MCF 10A (cell line): ENCODE data around the gene VAV1. TPM values are rescaled to one million over a fixed set of nuclear protein-coding genes. Genes with fewer than 3 reads are reported as not detected.

Source experiments
- BruUV-seq: library from RNA; stranded (reverse); fragments of 400-500 nt; replicated peaks from 2 replicates; lab custom pipeline; 2021; lab: Mats Ljungman, UMichigan
- CTCF ChIA-PET: fragments of 300-600 bp; sonication (Branson Sonifier 250); formaldehyde crosslinking; extraction: SDS; loops from one replicate; lab custom pipeline; 2021; ENCODE audit warnings: antibody characterized with exemption, inconsistent platforms; lab: Yijun Ruan, JAX
- POLR2A ChIA-PET: fragments of 300-600, 350-650 bp; sonication (Branson Sonifier 250); formaldehyde crosslinking; extraction: SDS; loops from one replicate; lab custom pipeline; 2020; ENCODE audit warnings: antibody characterized with exemption, inconsistent platforms; lab: Yijun Ruan, JAX
- DNase-seq: peaks from one replicate; pipeline ENCODE4 v3.0.0-alpha.2; 2018; ENCODE audit not compliant: unreplicated experiment
- H3K27ac Mint-ChIP-seq: one replicate; pipeline ENCODE4 v1.8.0; 2022; ENCODE audit warnings: mild to moderate bottlenecking, low read depth, mixed read lengths; ENCODE audit not compliant: unreplicated experiment
- H3K27me3 Mint-ChIP-seq: one replicate; pipeline ENCODE4 v1.8.0; 2022; ENCODE audit warnings: mixed read lengths; ENCODE audit not compliant: insufficient read depth, unreplicated experiment
- H3K36me3 Mint-ChIP-seq: one replicate; pipeline ENCODE4 v1.8.0; 2022; ENCODE audit warnings: mild to moderate bottlenecking, moderate library complexity, mixed read lengths; ENCODE audit not compliant: insufficient read depth, unreplicated experiment
- H3K4me1 Mint-ChIP-seq: one replicate; pipeline ENCODE4 v1.8.0; 2022; ENCODE audit warnings: mixed read lengths; ENCODE audit not compliant: insufficient read depth, unreplicated experiment
- H3K4me3 Mint-ChIP-seq: one replicate; pipeline ENCODE4 v1.8.0; 2022; ENCODE audit warnings: mild to moderate bottlenecking, moderate library complexity, mixed read lengths; ENCODE audit not compliant: unreplicated experiment
- H3K9me3 Mint-ChIP-seq: one replicate; pipeline ENCODE4 v1.8.0; 2022; ENCODE audit warnings: mixed read lengths; ENCODE audit not compliant: unreplicated experiment
- intact Hi-C: fragments of 100-400 bp; cut with micrococcal nuclease; formaldehyde crosslinking; loops from 2 replicates; pipeline ENCODE4 v1.14.1; 2022
- total RNA-seq: library from RNA; stranded (reverse); gene quantifications from 2 replicates; pipeline ENCODE4 v1.2.3, GENCODE V29; 2022
- TF ChIP-seq, protein P1 (sequence below): fragments of 200-600 bp; IDR thresholded peaks from one replicate; pipeline ENCODE4 v1.8.0; 2022; ENCODE audit warnings: antibody characterized with exemption, mild to moderate bottlenecking; ENCODE audit not compliant: unreplicated experiment

The VAV1 gene
- total RNA-seq, 1 experiment from 2014 or later: not detected

- ChIA-PET CTCF (interaction anchor here (0.5 to 0.7 kb wide), 2 partner anchors 13 to 1991 kb away, joined by 4 to 5 read pairs; no protein-coding TSS in a partner anchor), POLR2A (interaction anchor here (0.7 kb wide), 1 partner anchor 423 kb away, joined by 3 read pairs; no protein-coding TSS in a partner anchor)
- Mint-ChIP-seq H3K4me3 (no peak overlapping the region), H3K27ac (no peak overlapping the region), H3K4me1 (no peaks in the 10 kb centered on the region), H3K36me3 (no peaks in the 10 kb centered on the region), H3K27me3 (peaks cover 41% of the 10 kb centered on the region), H3K9me3 (peaks cover 8% of the 10 kb centered on the region)
- intact Hi-C loops: no loop called here
- TF ChIP-seq, protein P1, sequence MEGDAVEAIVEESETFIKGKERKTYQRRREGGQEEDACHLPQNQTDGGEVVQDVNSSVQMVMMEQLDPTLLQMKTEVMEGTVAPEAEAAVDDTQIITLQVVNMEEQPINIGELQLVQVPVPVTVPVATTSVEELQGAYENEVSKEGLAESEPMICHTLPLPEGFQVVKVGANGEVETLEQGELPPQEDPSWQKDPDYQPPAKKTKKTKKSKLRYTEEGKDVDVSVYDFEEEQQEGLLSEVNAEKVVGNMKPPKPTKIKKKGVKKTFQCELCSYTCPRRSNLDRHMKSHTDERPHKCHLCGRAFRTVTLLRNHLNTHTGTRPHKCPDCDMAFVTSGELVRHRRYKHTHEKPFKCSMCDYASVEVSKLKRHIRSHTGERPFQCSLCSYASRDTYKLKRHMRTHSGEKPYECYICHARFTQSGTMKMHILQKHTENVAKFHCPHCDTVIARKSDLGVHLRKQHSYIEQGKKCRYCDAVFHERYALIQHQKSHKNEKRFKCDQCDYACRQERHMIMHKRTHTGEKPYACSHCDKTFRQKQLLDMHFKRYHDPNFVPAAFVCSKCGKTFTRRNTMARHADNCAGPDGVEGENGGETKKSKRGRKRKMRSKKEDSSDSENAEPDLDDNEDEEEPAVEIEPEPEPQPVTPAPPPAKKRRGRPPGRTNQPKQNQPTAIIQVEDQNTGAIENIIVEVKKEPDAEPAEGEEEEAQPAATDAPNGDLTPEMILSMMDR: no peak
- BruUV-seq: no TSS peak
- no peak for DNase-seq
Measured at GRCh38 chr19:6886277-6886897, 113.9 kb downstream of the VAV1 start.

DNA sequence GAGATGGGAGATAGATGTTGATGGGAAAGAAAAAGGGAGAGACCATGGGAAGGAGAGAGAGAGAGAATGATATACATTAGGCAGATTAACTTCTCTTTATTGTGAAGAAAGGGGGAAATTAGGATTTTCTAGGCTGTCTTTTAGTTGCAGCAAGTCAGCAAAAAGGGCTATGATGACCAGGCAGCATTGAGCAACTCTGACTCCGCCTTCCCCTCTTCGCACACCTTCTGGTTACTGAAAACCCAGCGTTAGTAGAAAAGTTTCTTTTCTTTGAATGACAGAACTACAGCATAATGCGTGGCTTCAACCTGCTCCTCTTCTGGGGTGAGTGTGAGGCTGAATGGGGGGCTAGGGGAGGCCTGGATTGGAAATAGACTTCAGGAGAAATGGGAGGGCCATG lies 114.8 kb downstream of the VAV1 start, which contains the start of gene ADGRE1:
TSS of gene ADGRE1 (plus strand) at position 264 of the 400 bp plus-strand sequence. CDS start at position 294, 30 bp downstream.
- BruUV-seq: no TSS peak
- H3K4me3 Mint-ChIP-seq: no peak within 1 kb of the TSS
- POLR2A ChIA-PET: no interaction called here

DNA sequence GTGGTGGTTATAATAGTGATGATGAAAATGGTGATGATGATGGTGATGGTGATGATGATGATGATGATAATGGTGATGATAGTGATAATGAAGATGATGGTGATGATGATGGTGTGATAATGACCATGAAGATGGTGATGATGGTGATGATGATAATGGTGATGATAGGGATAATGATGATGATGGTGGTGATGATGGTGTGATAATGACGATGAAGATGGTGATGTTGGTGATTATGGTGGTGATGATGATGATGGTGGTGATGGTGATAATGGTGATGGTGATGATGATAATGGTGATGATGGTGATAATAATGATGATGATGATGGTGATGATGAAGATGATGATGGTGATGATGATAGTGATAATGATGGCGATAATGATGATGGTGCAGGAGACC lies 116.5 kb downstream of the VAV1 start:
- Mint-ChIP-seq H3K27ac (no peak overlapping the region), H3K27me3 (peaks cover 52% of the 10 kb centered on the region), H3K36me3 (no peaks in the 10 kb centered on the region), H3K4me1 (no peaks in the 10 kb centered on the region), H3K4me3 (no peak overlapping the region), H3K9me3 (peaks cover 10% of the 10 kb centered on the region)
- DNase-seq: no peak
- TF ChIP-seq, protein P1: no peak
- no TSS peak for BruUV-seq
- ChIA-PET POLR2A (no interaction called here), CTCF (no interaction called here)
- intact Hi-C loops: no loop called here

More for the DNA sequence above, 114.8 kb downstream of the VAV1 start, which contains the start of gene ADGRE1:
- no peaks in the 10 kb centered on the region for H3K4me1 Mint-ChIP-seq
- CTCF ChIA-PET: interaction anchor here (0.5 kb wide), 1 partner anchor 1990 kb away, joined by 4 read pairs; no protein-coding TSS in a partner anchor
- peaks cover 41% of the 10 kb centered on the region for H3K27me3 Mint-ChIP-seq
- H3K36me3 Mint-ChIP-seq: no peaks in the 10 kb centered on the region
- peaks cover 8% of the 10 kb centered on the region for H3K9me3 Mint-ChIP-seq
- TF ChIP-seq, protein P1: no peak
- DNase-seq: no peak
- intact Hi-C loops: no loop called here
- no peak within 1 kb of the TSS for H3K27ac Mint-ChIP-seq

DNA sequence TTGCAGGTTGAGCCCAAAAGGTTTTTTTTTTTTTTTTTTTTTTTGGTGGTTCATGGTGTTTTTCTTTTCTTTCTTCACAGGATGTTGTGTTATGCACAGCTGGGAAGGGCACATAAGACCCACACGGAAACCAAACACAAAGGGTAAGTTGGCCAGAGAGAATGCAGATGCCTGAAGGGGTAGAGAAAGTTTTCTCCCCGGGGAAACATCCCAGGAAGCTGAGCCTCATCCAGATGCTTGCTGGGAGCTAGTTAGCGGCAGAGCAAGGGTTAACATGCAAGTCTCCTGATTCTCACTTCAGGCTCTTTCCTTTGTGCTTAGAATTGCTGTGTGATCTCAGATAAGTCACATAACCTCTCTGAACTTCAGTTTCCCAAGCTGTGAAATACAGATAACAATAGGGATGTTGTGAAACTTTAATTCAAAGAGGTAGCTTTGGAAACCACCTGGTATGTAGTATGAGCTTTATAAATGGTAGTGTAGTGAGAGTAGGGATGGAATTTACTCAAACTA lies 117.9 kb downstream of the VAV1 start:
- POLR2A ChIA-PET: no interaction called here
- peaks cover 67% of the 10 kb centered on the region for H3K27me3 Mint-ChIP-seq

More for the DNA sequence above, 117.9 kb downstream of the VAV1 start:
- H3K27ac Mint-ChIP-seq: no peak overlapping the region
- CTCF ChIA-PET: interaction anchor here (0.6 to 1.1 kb wide), 3 partner anchors 27 to 374 kb away, joined by 3 to 4 read pairs (median 3); no protein-coding TSS in a partner anchor
- no TSS peak for BruUV-seq
- H3K9me3 Mint-ChIP-seq: peaks cover 22% of the 10 kb centered on the region
- H3K4me1 Mint-ChIP-seq: no peaks in the 10 kb centered on the region
- H3K36me3 Mint-ChIP-seq: no peaks in the 10 kb centered on the region
- TF ChIP-seq, protein P1: no peak
- no peak overlapping the region for H3K4me3 Mint-ChIP-seq
- DNase-seq: no peak
- intact Hi-C loops: no loop called here
